HuH-7 (cell line): ENCODE results near the gene LRRC32.

Experiments used
- DNase-seq: peaks from one replicate; pipeline ENCODE4 v3.0.0; 2011; ENCODE audit warnings: low spot score

LRRC32 gene

GRCh38 chr11:76670485-76671236 is at the start of gene LRRC32:
LRRC32 (minus strand) TSS chr11:76670747; CDS start chr11:76665954, 4,793 bp downstream.
- peak; percentile 45 for DNase-seq

- no peak for DNase-seq
These were observed 49.1 kb upstream of the LRRC32 start for GRCh38 chr11:76719686-76720085.

GRCh38 chr11:76719281-76719680 is 48.7 kb upstream of the LRRC32 start:
- DNase-seq, result no peak

- no peak for DNase-seq
These were observed 47.3 kb upstream of the LRRC32 start for GRCh38 chr11:76717816-76718215.

GRCh38 chr11:76717369-76717768 is 46.8 kb upstream of the LRRC32 start:
- DNase-seq, result no peak

GRCh38 chr11:76716268-76716667 is 45.7 kb upstream of the LRRC32 start:
- no peak for DNase-seq

GRCh38 chr11:76714493-76714892 is 43.9 kb upstream of the LRRC32 start:
- DNase-seq, result no peak

- DNase-seq, result no peak
These were observed 43.0 kb upstream of the LRRC32 start for GRCh38 chr11:76713499-76713898.

GRCh38 chr11:76712125-76712524 is 41.6 kb upstream of the LRRC32 start:
- no peak for DNase-seq

GRCh38 chr11:76709756-76710155 is 39.2 kb upstream of the LRRC32 start:
- DNase-seq, result no peak

GRCh38 chr11:76708972-76709660 is 38.6 kb upstream of the LRRC32 start:
- DNase-seq, result no peak

- DNase-seq, result no peak
These were observed 36.8 kb upstream of the LRRC32 start for GRCh38 chr11:76707293-76707825.

- no peak for DNase-seq
These were observed 36.1 kb upstream of the LRRC32 start for GRCh38 chr11:76706667-76707066.

GRCh38 chr11:76705826-76706225 is 35.3 kb upstream of the LRRC32 start:
- DNase-seq, result no peak

GRCh38 chr11:76704171-76704948 is 33.8 kb upstream of the LRRC32 start:
- no peak for DNase-seq

GRCh38 chr11:76703707-76704106 is 33.2 kb upstream of the LRRC32 start:
- no peak for DNase-seq

GRCh38 chr11:76702336-76703128 is 32.0 kb upstream of the LRRC32 start:
- DNase-seq, result no peak

GRCh38 chr11:76701294-76702040 is 30.9 kb upstream of the LRRC32 start:
- no peak for DNase-seq

- no peak for DNase-seq
These were observed 29.9 kb upstream of the LRRC32 start for GRCh38 chr11:76700177-76701100.
